IMR-90 (cell line): Measurements from ENCODE around the gene KHDRBS1. TPM values are rescaled to one million over a fixed set of nuclear protein-coding genes. Genes with fewer than 3 reads are reported as not detected.

Source experiments
- ATAC-seq: fragments of 200-7000 bp; cut with Tn5 transposase; 2 replicates; pipeline ENCODE4 v1.9.1; 2020; ENCODE audit warnings: low read depth, mild to moderate bottlenecking, moderate library complexity
- BruUV-seq: library from RNA; stranded (reverse); fragments of 400-500 nt; replicated peaks from 2 replicates; lab custom pipeline; 2021; lab: Mats Ljungman, UMichigan
- CTCF ChIA-PET: fragments of 300-600 bp; formaldehyde crosslinking; extraction: SDS; loops from one replicate; lab custom pipeline; 2021; ENCODE audit warnings: antibody characterized with exemption; lab: Yijun Ruan, JAX
- POLR2A ChIA-PET: fragments of 300-600 bp; sonication (Branson Sonifier 250); formaldehyde crosslinking; loops from one replicate; lab custom pipeline; 2022; ENCODE audit warnings: antibody characterized with exemption; ENCODE audit not compliant: unreplicated experiment; lab: Charles Lee
- DNase-seq: peaks from one replicate; pipeline ENCODE4 v3.0.0; 2013
- H2AFZ ChIP-seq: replicated peaks from 2 replicates; pipeline ENCODE3; 2013; ENCODE audit warnings: low read length, mild to moderate bottlenecking; ENCODE audit not compliant: poor library complexity
- H2AK5ac ChIP-seq: 2 replicates; pipeline ENCODE4 v1.6.1; 2013; ENCODE audit warnings: low read depth, low read length, inconsistent platforms
- H2AK9ac ChIP-seq: replicated peaks from 2 replicates; pipeline ENCODE3; 2013; ENCODE audit warnings: mild to moderate bottlenecking, low read depth, low read length, moderate library complexity; ENCODE audit not compliant: poor library complexity
- H2BK120ac ChIP-seq: 2 replicates; pipeline ENCODE4 v1.6.1; 2013; ENCODE audit warnings: low read depth, low read length, inconsistent platforms
- H2BK15ac ChIP-seq: 3 replicates; pipeline ENCODE4 v1.6.1; 2013; ENCODE audit warnings: low read depth, low read length, inconsistent platforms
- H2BK20ac ChIP-seq: 2 replicates; pipeline ENCODE4 v1.6.1; 2013; ENCODE audit warnings: low read depth, mild to moderate bottlenecking, inconsistent platforms, low read length, moderate library complexity
- H2BK5ac ChIP-seq: 2 replicates; pipeline ENCODE4 v1.6.1; 2013; ENCODE audit warnings: mild to moderate bottlenecking, low read depth, low read length, inconsistent platforms; ENCODE audit not compliant: poor library complexity, severe bottlenecking
- H3K14ac ChIP-seq: replicated peaks from 2 replicates; pipeline ENCODE4 v1.6.1; 2013; ENCODE audit warnings: low read depth, low read length, inconsistent platforms
- H3K18ac ChIP-seq: 2 replicates; pipeline ENCODE4 v1.6.1; 2013; ENCODE audit warnings: low read depth, low read length, control low read depth
- H3K23ac ChIP-seq: 2 replicates; pipeline ENCODE4 v1.6.1; 2013; ENCODE audit warnings: low read depth, low read length, inconsistent platforms
- H3K27ac ChIP-seq: 2 replicates; pipeline ENCODE4 v1.5.1; 2013; ENCODE audit warnings: mild to moderate bottlenecking, control low read depth, low read length; ENCODE audit not compliant: insufficient read depth
- H3K27me3 ChIP-seq: 2 replicates; pipeline ENCODE4 v1.6.1; 2013; ENCODE audit warnings: low read length; ENCODE audit not compliant: control insufficient read depth, insufficient read depth
- H3K36me3 ChIP-seq: 2 replicates; pipeline ENCODE4 v1.6.1; 2013; ENCODE audit warnings: low read length, mixed read lengths; ENCODE audit not compliant: control insufficient read depth, insufficient read depth
- H3K4ac ChIP-seq: 2 replicates; pipeline ENCODE4 v1.6.1; 2013; ENCODE audit warnings: low read depth, low read length, inconsistent platforms
- H3K4me1 ChIP-seq: 2 replicates; pipeline ENCODE4 v1.6.1; 2013; ENCODE audit warnings: low read length, mixed read lengths; ENCODE audit not compliant: control insufficient read depth, insufficient read depth
- H3K4me2 ChIP-seq: 2 replicates; pipeline ENCODE4 v1.6.1; 2013; ENCODE audit warnings: low read depth, mild to moderate bottlenecking, control low read depth, low read length, moderate library complexity
- H3K4me3 ChIP-seq: 2 replicates; pipeline ENCODE4 v1.5.1; 2013; ENCODE audit warnings: low read depth, mild to moderate bottlenecking, control low read depth, low read length, moderate library complexity; ENCODE audit not compliant: insufficient read depth
- H3K56ac ChIP-seq: 2 replicates; pipeline ENCODE4 v1.6.1; 2013; ENCODE audit warnings: low read length, inconsistent platforms; ENCODE audit not compliant: insufficient read depth; ENCODE audit errors: extremely low read depth
- H3K79me1 ChIP-seq, 2 experiments: 2 replicates each; pipeline ENCODE4 v1.6.1; 2013; ENCODE audit warnings: low read length in 2 of 2, inconsistent platforms in 1 of 2, low read depth in 1 of 2
- H3K9ac ChIP-seq: 2 replicates; pipeline ENCODE4 v1.6.1; 2013; ENCODE audit warnings: low read depth, low read length, control low read depth
- H3K9me1 ChIP-seq: 2 replicates; pipeline ENCODE4 v1.6.1; 2013; ENCODE audit warnings: low read length, inconsistent platforms; ENCODE audit not compliant: insufficient read depth
- H3K9me3 ChIP-seq: 2 replicates; pipeline ENCODE4 v1.6.1; 2013; ENCODE audit warnings: low read length; ENCODE audit not compliant: control insufficient read depth, insufficient read depth
- H4K20me1 ChIP-seq: 2 replicates; pipeline ENCODE4 v1.6.1; 2013; ENCODE audit warnings: low read length, inconsistent platforms; ENCODE audit not compliant: insufficient read depth
- H4K5ac ChIP-seq: 2 replicates; pipeline ENCODE4 v1.6.1; 2013; ENCODE audit warnings: mild to moderate bottlenecking, low read depth, low read length, control low read depth
- H4K8ac ChIP-seq, 2 experiments: 2 replicates each; pipeline ENCODE4 v1.6.1; 2013; ENCODE audit warnings: low read depth in 2 of 2, low read length in 2 of 2, control low read depth in 1 of 2, inconsistent platforms in 1 of 2
- H4K91ac ChIP-seq: 2 replicates; pipeline ENCODE4 v1.6.1; 2013; ENCODE audit warnings: low read depth, low read length, inconsistent platforms; ENCODE audit not compliant: insufficient read depth
- BHLHE40 ChIP-seq: fragments of 150-350 bp; IDR thresholded peaks from 2 replicates; pipeline ENCODE4 v1.6.1; 2016; ENCODE audit warnings: mild to moderate bottlenecking, low read depth, low read length
- CEBPB ChIP-seq: IDR thresholded peaks from 2 replicates; pipeline ENCODE4 v1.6.1; 2012; ENCODE audit warnings: low read depth, low read length, improper control_type of control experiment
- CHD1 ChIP-seq: IDR thresholded peaks from 2 replicates; pipeline ENCODE4 v1.6.1; 2012; ENCODE audit warnings: low read depth, low read length, improper control_type of control experiment
- MAZ ChIP-seq: IDR thresholded peaks from 2 replicates; pipeline ENCODE4 v1.6.1; 2012; ENCODE audit warnings: low read depth, mild to moderate bottlenecking, low read length, improper control_type of control experiment, moderate library complexity, borderline replicate concordance
- MXI1 ChIP-seq: IDR thresholded peaks from 2 replicates; pipeline ENCODE4 v1.6.1; 2012; ENCODE audit warnings: low read depth, mild to moderate bottlenecking, low read length, moderate library complexity, borderline replicate concordance
- NFE2L2 ChIP-seq: fragments of 150-350 bp; IDR thresholded peaks from 2 replicates; pipeline ENCODE4 v1.6.1; 2016; ENCODE audit warnings: low read depth, mild to moderate bottlenecking, low read length
- RCOR1 ChIP-seq: IDR thresholded peaks from 2 replicates; pipeline ENCODE4 v1.6.1; 2012; ENCODE audit warnings: mild to moderate bottlenecking, low read length, improper control_type of control experiment; ENCODE audit not compliant: insufficient replicate concordance
- SMC3 ChIP-seq: fragments of 150-350 bp; IDR thresholded peaks from 2 replicates; pipeline ENCODE4 v1.6.1; 2016; ENCODE audit warnings: low read depth, mild to moderate bottlenecking, antibody characterized with exemption, low read length, moderate library complexity
- USF2 ChIP-seq: fragments of 150-350 bp; IDR thresholded peaks from 2 replicates; pipeline ENCODE4 v1.6.1; 2017; ENCODE audit warnings: mild to moderate bottlenecking, antibody characterized with exemption, low read length, low read depth
- WGBS, 2 experiments: methylation state at CpG; one replicate each; pipeline versions ENCODE4 v1.1.5 to v1.1.7; 2013; ENCODE audit warnings: missing lambda C conversion rate in 2 of 2; ENCODE audit not compliant: insufficient read length in 1 of 2; ENCODE audit errors: extremely low coverage in 2 of 2; 5-methylcytosine and 5-hydroxymethylcytosine counted together
- dilution Hi-C: fragments of 300-500 bp; cut with HindIII; formaldehyde crosslinking; loops from one replicate; pipeline ENCODE4 v1.14.3; 2018; ENCODE audit warnings: low sequenced_read_pairs; ENCODE audit not compliant: unreplicated experiment
- in situ Hi-C: fragments of 300-500 bp; cut with MboI; formaldehyde crosslinking; loops from 3 replicates; pipeline ENCODE4 v1.14.3; 2019; ENCODE audit warnings: low sequenced_read_pairs, inconsistent platforms, mixed read lengths
- intact Hi-C: fragments of 100-400 bp; cut with micrococcal nuclease; formaldehyde crosslinking; loops from 2 replicates; pipeline ENCODE4 v1.10.0; 2022
- polyA plus RNA-seq, 3 experiments: library from polyadenylated mRNA; depleted of rRNA; stranded (reverse); fragments of >200 nt; gene quantifications; 2 replicates each; pipeline ENCODE4 v1.2.3, GENCODE V29; 2012; ENCODE audit warnings: low replicate concordance in 1 of 3
- total RNA-seq: library from RNA; depleted of rRNA; stranded (reverse); fragments of >200 nt; gene quantifications from 2 replicates; pipeline ENCODE4 v1.2.3, GENCODE V29; 2012

Gene KHDRBS1
- total and polyA plus RNA-seq, 2 of the 4 experiments (the other 2 are of a cell fraction), result 33.7 to 67.6 TPM

GRCh38 chr1:31981456-31981839, 32.2 kb upstream of the KHDRBS1 start:
- Histone ChIP-seq H3K9ac (no peak overlapping the region), H3K36me3 (no peaks in the 10 kb centered on the region), H3K18ac (no peak overlapping the region), H2BK5ac (no peak overlapping the region), H4K20me1 (no peaks in the 10 kb centered on the region; the same call in 1 of the 2 replicates), H3K4ac (no peak overlapping the region), H3K14ac (no peak overlapping the region), H2BK20ac (no peak overlapping the region), H3K4me2 (no peak overlapping the region), H2BK120ac (no peak overlapping the region), H2BK15ac (no peak overlapping the region), H2AK5ac (no peak overlapping the region), H3K23ac (no peak overlapping the region), H4K8ac (no peak overlapping the region), H3K4me3 (no peak overlapping the region), H2AFZ (no peak overlapping the region), H3K27me3 (no peaks in the 10 kb centered on the region), H3K56ac (no peak overlapping the region), H3K9me3 (no peaks in the 10 kb centered on the region), H4K91ac (no peak overlapping the region), H3K4me1 (peaks cover 10% of the 10 kb centered on the region), H3K79me1 (no peaks in the 10 kb centered on the region), H4K5ac (no peak overlapping the region), H2AK9ac (no peak overlapping the region), H3K9me1 (peaks cover 7% of the 10 kb centered on the region; the same call in 1 of the 2 replicates), H3K27ac (no peak overlapping the region)
- no CpG with 5 or more reads among the region's 2 CpGs for WGBS, 2 experiments
- intact Hi-C loops (no loop called here), in situ Hi-C loops (loop anchor here (25.0 kb wide), 1 partner anchor 94 kb away; no protein-coding TSS in a partner anchor), dilution Hi-C loops (no loop called here)
- no peak for TF ChIP-seq CEBPB
- TF ChIP-seq MAZ, result no peak
- TF ChIP-seq CHD1, result no peak
- TF ChIP-seq RCOR1, result no peak
- no peak for TF ChIP-seq BHLHE40
- TF ChIP-seq SMC3, result no peak
- TF ChIP-seq MXI1, result no peak
- TF ChIP-seq USF2, result no peak
- TF ChIP-seq NFE2L2, result no peak
- BruUV-seq, result no TSS peak
- no peak for ATAC-seq
- POLR2A ChIA-PET, result no interaction called here
- DNase-seq, result no peak
- CTCF ChIA-PET, result no interaction called here
